Stimulated activated CD4-positive, alpha-beta T cell treated with anti-CD3 and anti-CD28 coated beads, Interleukin-12 subunit alpha, Interleukin-12 subunit beta, amount 100 ng/mL, for 24 hours (primary cell): ENCODE data around the gene C1R.

Experiments
- DNase-seq, 2 experiments: peaks; one replicate each; pipeline ENCODE4 v3.0.0-alpha.2; 2020; ENCODE audit warnings: low read depth in 2 of 2

Gene C1R

GRCh38 chr12:7099290-7099996, 7.2 kb upstream of the C1R start:
- DNase-seq = no peak

DNA sequence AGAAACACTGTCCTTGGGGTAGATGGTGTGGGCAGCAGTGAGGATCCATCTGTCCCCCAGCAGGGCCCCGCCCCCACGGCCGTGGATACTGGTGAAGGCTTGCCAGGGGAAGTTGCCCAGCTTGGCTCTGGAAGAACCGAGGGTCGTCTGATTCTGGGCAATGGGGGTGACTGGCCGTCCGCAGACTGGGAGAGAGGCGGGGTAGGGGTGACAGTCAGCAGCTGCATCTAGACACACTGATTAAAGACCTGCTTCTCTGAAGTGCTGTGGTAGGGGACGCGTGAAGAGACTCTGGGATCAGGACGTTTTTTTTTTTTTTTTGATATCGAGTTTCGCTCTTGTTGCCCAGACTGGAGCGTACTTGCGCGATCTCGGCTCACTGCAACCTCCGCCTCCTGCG, 4.7 kb upstream of the C1R start:
- no peak for DNase-seq

DNA sequence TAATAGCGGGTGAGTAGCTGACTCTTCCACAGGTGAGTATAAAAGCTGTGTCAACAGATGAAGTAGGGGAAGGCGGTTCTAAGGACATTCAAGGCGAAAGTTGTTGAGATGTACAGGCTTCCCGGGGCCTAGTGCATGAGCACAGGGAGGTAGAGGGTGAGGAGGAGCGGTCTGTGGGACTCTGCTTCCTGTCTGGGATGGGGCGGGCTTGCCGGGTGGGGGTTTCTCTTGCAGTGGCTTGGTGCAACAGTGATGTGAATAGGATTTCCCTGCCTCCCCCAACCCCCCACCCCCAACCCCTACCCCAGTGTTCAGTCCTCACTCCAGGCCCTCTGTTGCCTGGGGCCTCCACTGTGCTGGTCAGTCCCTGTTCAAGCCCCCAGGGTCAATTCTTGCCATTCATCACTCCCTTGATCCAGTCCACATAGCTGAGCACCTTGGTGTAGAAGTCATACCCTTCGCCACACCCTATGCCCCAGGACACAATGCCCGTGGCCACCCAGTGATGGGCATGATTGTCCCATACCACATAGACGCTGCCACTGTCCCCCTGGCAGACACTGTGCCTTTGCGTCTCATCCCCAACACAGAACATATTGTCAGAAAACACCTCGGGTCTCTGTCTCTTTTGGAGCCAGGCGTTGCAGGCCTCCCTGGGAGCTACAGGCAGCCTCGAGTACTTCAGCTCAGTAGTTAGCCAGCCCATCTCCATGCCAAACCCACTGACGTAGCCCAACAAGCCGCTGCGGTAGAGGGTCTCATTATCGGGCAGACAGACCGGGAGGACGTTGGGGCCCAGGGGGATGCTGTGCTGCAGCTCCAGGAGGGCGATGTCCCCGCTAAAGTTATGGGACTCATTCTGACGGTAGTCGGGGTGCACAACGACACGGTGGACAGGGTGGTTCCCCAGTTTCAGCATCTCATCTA, 4.0 kb upstream of the C1R start:
- no peak for DNase-seq

- no peak for DNase-seq
These were observed 1.6 kb upstream of the C1R start for GRCh38 chr12:7093892-7094291.

GRCh38 chr12:7093486-7093885, 1.2 kb upstream of the C1R start:
- no peak for DNase-seq

DNA sequence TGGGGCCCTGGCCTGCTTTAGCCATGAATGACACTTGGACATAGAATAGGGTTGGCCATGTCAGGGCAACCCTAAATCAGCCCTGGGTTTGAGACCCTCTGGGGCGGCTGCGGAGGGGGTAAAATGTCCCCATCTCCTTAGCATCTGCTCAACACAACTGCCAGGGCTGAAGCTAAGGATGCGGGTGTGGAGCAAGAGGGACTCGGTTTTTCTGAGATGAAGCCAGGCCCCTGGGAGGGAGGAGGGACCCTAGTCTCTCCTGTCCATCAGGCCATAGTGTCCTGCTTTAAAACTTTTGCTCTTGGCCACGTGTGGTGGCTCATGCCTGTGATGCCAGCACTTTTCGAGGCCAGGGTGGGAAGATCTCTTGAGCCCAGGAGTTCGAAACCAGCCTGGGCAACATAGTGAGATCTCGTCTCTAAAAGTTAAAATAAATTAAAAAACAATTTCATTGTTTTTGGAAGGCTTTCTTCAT, 778 bp upstream of the C1R start:
- DNase-seq = no peak

DNA sequence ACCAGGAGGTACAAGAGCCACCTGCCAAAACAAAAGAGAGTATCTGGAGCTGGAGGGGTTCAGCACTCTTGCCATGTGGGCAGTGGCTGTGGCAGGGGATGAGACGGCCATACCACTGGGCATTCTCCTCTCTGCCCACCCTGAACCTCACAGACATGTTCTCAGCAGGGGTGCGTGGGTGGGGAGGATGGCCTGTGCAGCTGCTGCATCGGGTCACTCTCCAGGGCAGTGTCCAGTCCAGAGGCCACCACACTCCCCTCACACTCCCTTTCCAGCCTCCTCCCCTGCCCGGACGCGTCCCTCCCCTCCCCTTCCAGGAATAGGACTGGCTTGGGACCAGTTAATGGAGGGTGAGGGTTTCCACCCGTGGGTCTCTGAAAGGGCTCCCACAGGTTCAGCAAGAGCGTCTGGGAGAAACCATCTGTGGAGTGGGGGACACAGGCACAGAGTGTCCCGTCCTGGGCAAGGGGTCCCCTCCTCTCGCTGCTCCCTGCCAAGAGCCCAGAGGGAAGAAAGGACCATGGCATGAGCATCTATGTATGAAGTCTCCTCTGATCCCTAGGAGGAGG, 501 bp downstream of the C1R start:
- no peak for DNase-seq

DNA sequence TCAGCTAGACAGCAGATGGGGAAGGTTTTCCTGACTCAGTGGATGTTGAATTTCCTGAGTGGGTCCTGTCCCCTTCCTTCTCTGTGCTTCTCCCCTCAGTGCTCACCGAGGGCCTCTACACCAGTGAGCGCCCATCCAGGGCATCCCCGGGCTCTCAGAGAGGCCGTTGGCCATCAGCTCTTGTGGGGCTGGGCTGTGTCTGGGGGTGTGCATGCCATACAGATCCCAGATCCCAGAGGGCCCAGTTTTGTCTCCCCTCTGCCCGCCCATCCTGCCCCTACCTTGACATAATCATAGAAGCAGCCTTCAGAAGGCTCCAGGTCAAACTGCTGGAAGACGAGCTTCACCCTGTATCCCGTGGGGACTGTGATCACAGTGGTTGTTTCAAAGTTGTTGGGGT, 1.1 kb downstream of the C1R start:
- DNase-seq = no peak

- no peak for DNase-seq
These were observed 1.8 kb downstream of the C1R start for GRCh38 chr12:7090222-7090998.

- no peak for DNase-seq
These were observed 2.9 kb downstream of the C1R start for GRCh38 chr12:7089196-7089871.

DNA sequence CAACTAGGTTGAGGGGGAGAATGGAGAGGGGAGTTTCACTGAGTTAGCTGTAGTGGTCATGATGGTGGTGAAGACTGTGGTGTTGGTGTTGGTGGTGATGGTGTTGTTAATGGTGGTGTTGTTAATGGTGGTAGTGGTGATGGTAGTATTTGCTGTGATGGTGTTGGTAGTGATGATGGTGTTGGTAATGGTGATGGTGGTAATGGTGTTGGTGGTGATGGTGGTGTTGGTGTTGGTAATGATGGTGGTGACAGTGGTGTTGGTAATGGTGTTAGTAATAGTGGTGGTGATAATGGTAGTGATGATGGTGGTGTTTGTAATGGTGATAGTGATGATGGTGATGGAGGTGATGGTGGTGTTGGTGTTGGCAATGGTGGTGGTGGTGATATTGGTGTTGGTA, 9.1 kb downstream of the C1R start:
- DNase-seq = no peak

DNA sequence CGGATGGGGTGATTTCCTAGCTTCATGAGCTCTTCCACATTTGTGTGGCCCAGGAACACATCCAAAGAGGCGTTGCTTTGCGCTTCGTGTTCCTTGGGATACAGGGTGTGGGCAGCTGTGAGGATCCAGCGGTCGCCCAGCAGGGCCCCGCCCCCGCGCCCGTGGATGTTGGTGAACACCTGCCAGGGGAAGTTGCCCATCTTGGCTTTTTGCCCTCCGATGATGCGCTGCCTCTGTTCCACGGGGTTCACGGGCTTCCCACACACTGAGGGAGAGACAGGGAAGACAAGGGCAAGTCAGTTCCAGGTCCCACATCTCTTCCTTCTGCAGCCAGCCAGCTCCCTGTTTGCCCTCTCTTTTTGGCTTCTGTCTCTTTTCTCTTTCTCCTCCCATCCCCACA, 11.2 kb downstream of the C1R start:
- DNase-seq = no peak

- no peak for DNase-seq
These were observed 12.5 kb downstream of the C1R start for GRCh38 chr12:7079826-7080125.

- DNase-seq = no peak
These were observed 14.1 kb downstream of the C1R start for GRCh38 chr12:7078163-7078562.

DNA sequence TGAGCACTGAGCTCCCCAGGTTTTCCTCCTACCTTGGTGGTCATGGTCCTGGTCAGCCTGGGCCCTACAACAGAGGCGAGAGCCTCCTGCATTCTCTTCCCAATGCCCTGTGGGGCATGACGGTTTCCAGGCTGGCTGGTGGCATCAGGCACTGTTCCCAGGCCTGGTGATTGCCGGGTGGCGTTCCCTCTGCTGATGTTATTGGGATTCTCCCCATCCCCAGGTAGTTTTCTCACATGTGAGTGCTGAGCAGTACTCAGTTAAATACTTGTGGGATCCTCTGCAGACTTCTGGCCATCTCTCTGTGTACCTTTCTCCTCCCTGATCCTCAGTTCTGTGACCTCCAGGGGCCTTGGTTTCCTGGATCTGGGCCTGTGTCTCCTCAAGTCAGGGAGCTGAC, 15.8 kb downstream of the C1R start:
- DNase-seq = no peak

DNA sequence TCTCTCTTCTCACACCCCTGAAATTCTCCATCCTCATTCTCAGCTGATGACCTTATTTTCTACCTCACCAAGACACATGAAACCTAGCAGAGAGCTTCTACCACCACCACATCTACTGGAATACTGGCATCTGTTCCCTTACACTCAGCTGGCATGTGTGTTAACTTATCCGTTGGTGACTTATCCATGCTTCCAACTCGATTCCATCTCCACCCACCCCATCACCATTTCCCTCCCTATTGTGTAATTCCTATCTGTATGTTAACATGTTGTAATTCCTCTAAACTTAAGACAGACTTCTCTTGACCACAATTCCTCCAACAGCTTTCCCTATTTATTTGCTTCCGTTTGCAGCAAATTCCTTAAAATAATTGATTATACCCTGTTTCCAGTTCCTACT, 16.3 kb downstream of the C1R start:
- no peak for DNase-seq

DNA sequence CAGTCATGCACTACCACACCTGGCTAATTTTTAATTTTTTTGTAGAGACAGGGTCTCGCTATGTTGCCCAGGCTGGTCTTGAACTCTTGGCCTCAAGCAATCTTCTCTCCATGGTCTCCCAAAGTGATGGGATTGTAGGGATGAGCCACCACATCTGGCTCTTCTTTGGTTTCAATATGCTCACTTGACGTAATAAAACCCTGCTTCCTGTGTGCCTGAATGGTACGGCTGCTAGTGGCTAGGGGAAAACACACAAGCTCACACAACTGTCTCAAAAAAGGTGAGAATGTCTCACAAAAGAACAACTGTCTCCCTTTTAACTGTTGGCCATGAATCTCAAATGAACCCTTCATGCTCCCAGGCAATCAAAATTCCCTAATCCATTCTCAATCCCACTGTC, 16.7 kb downstream of the C1R start:
- no peak for DNase-seq

DNA sequence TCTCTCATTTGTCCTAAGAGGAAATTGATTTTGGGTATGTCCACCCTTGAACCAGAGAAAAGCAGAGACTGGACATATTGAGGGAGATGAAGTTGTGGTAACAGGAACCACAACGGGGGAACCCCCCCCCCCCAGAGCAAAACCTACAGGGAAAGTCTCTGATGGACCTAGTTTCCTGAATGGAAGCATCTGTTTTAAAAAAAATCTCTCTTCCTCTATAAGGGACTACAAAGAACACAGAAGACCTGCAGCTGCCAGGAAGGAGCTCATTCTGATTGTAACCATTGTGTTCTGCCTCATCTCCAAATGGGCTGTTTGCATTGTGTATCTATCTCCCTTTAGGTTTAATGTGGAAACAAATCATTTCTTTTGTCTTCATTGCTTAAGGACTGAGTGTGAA, 18.3 kb downstream of the C1R start:
- DNase-seq = no peak

DNA sequence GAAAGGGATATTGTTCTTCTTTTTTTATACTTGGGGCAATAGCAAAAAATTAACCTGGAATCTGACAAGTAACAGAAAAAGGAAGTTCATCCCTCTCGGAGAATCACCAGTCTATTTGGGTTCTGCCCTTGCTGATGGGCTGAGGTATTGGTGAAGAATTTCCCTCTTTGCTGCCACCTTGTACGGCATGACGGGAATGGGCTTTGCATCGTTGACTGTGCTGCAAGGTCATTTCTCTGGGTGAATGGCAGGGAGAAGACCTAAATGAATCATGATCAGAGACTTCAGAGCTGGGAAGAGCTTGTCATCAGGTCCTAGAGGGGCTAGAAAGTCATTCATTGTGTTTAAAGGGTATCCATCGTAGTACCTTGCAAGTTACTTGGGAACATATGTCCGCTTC, 19.7 kb downstream of the C1R start:
- DNase-seq = no peak

GRCh38 chr12:7072035-7072434, 20.2 kb downstream of the C1R start:
- no peak for DNase-seq

DNA sequence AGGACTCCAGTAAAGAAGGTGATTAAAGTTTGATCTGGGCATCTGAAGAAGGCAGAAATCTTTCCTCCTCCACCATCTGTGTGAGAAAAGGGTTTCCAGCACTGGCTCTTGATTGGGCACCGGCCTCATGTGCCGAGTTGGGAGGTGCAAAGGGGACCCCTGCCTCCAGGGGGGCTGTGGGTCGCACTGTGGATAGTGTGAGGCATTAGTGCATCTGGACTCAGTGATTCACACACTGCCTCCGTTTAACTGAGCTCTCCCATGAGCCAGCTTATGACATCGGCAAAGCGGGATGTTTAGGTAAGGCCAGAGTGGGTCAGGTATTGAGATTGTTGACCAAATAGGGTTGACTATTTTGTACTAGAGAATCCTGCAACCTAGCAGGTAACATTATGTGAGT, 22.9 kb downstream of the C1R start:
- DNase-seq = no peak

DNA sequence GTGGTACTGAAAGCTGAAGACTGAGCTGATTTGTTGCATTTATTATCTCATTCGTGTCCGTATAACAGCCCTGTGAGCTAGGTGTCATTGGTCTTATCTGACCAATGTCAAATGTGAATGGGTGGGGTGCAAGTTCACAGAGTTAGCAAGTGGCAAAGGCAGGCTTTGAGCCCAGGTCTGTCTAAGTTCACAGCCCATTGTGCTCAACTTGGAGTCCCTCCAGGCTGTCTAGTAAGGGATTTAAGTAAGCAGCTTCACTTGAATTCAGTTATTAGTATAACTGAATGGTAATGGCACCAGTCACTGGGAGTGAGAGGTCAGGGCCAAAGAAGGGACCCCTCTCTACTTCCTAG, 23.3 kb downstream of the C1R start:
- DNase-seq = no peak
